OCI-LY1 (cell line): ENCODE results near the gene KLHL1.

ENCODE experiments used
- H2AFZ ChIP-seq: fragments of 200-600 bp; sonication (generic), shearing (Covaris generic); 2 replicates; pipeline ENCODE4 v1.6.0; 2014; ENCODE audit warnings: antibody characterized with exemption, mild to moderate bottlenecking, low read length
- H3F3A ChIP-seq: fragments of 200-600 bp; sonication (generic), shearing (Covaris generic); 2 replicates; pipeline ENCODE4 v1.6.0; 2014; ENCODE audit warnings: mild to moderate bottlenecking, antibody characterized with exemption, low read length, moderate library complexity; ENCODE audit not compliant: insufficient read depth
- H3K27ac ChIP-seq: fragments of 200-600 bp; sonication (generic); 2 replicates; pipeline ENCODE4 v1.5.1; 2014; ENCODE audit warnings: low read length, mixed run types, mild to moderate bottlenecking, low read depth; ENCODE audit not compliant: poor library complexity, severe bottlenecking
- H3K27me3 ChIP-seq: fragments of 200-600 bp; sonication (generic); 2 replicates; pipeline ENCODE4 v1.6.0; 2014; ENCODE audit warnings: antibody characterized with exemption, mild to moderate bottlenecking, low read length, moderate library complexity; ENCODE audit not compliant: insufficient read depth
- H3K36me3 ChIP-seq: fragments of 200-600 bp; sonication (generic); 2 replicates; pipeline ENCODE4 v1.6.1; 2014; ENCODE audit warnings: mild to moderate bottlenecking, antibody characterized with exemption, low read length, moderate library complexity, mixed read lengths; ENCODE audit not compliant: insufficient read depth
- H3K4me1 ChIP-seq: fragments of 200-600 bp; sonication (generic); 2 replicates; pipeline ENCODE4 v1.5.1; 2014; ENCODE audit warnings: mild to moderate bottlenecking, low read length, moderate library complexity; ENCODE audit not compliant: insufficient read depth, severe bottlenecking
- H3K4me2 ChIP-seq: fragments of 200-600 bp; sonication (generic), shearing (Covaris generic); 2 replicates; pipeline ENCODE4 v1.6.1; 2014; ENCODE audit warnings: low read length
- H3K4me3 ChIP-seq: fragments of 200-600 bp; sonication (generic); 2 replicates; pipeline ENCODE4 v1.5.1; 2014; ENCODE audit warnings: low read length, low read depth, mild to moderate bottlenecking, mixed read lengths; ENCODE audit not compliant: poor library complexity, severe bottlenecking
- H3K79me2 ChIP-seq: fragments of 200-600 bp; shearing (Covaris generic); 2 replicates; pipeline ENCODE4 v1.6.1; 2016; ENCODE audit warnings: mixed run types, low read length, mixed read lengths; ENCODE audit not compliant: insufficient read depth
- H3K9ac ChIP-seq: fragments of 200-600 bp; sonication (generic), shearing (Covaris generic); 2 replicates; pipeline ENCODE4 v1.6.1; 2014; ENCODE audit warnings: mild to moderate bottlenecking, low read length, mixed read lengths
- H3K9me2 ChIP-seq: fragments of 200-600 bp; sonication (generic), shearing (Covaris generic); 2 replicates; pipeline ENCODE4 v1.6.1; 2014; ENCODE audit warnings: low read depth, mild to moderate bottlenecking, low read length, mixed read lengths
- H3K9me3 ChIP-seq: fragments of 200-600 bp; shearing (Covaris generic); 2 replicates; pipeline ENCODE4 v1.6.1; 2014; ENCODE audit warnings: low read length, mixed read lengths
- H4K20me1 ChIP-seq: fragments of 200-600 bp; sonication (generic), shearing (Covaris generic); 2 replicates; pipeline ENCODE4 v1.6.0; 2016; ENCODE audit warnings: mild to moderate bottlenecking, low read length; ENCODE audit not compliant: insufficient read depth
- CTCF ChIP-seq: fragments of 200-600 bp; sonication (generic), shearing (Covaris generic); IDR thresholded peaks from 2 replicates; pipeline ENCODE4 v1.5.1; 2017; ENCODE audit warnings: mild to moderate bottlenecking, antibody characterized with exemption, low read length, moderate library complexity, mixed read lengths
- EZH2 ChIP-seq: fragments of 200-600 bp; sonication (generic), shearing (Covaris generic); IDR thresholded peaks from 2 replicates; pipeline ENCODE4 v1.8.0; 2017; ENCODE audit warnings: borderline replicate concordance, mixed run types, mild to moderate bottlenecking, antibody characterized with exemption, low read length, moderate library complexity, mixed read lengths

KLHL1 gene

GRCh38 chr13:69910800-69911199 lies 197.5 kb downstream of the KLHL1 start:
- Histone ChIP-seq H2AFZ (no peak overlapping the region), H3K4me3 (no peak overlapping the region), H3F3A (no peaks in the 10 kb centered on the region), H3K27me3 (no peaks in the 10 kb centered on the region), H3K4me1 (no peaks in the 10 kb centered on the region), H3K9me2 (no peaks in the 10 kb centered on the region; the same call in 1 of the 2 replicates), H3K9ac (no peak overlapping the region), H3K36me3 (no peaks in the 10 kb centered on the region), H3K4me2 (no peak overlapping the region), H3K9me3 (no peaks in the 10 kb centered on the region), H3K79me2 (no peaks in the 10 kb centered on the region), H4K20me1 (no peaks in the 10 kb centered on the region), H3K27ac (no peak overlapping the region)
- TF ChIP-seq EZH2 (no peak), CTCF (no peak)

GRCh38 chr13:69904784-69905183 lies 203.5 kb downstream of the KLHL1 start:
- H3F3A ChIP-seq: no peaks in the 10 kb centered on the region
- no peak overlapping the region for H3K9ac ChIP-seq
- no peaks in the 10 kb centered on the region for H3K27me3 ChIP-seq
- H3K79me2 ChIP-seq: no peaks in the 10 kb centered on the region
- H3K36me3 ChIP-seq: no peaks in the 10 kb centered on the region
- H2AFZ ChIP-seq: no peak overlapping the region
- H3K4me1 ChIP-seq: no peaks in the 10 kb centered on the region
- no peak overlapping the region for H3K4me2 ChIP-seq
- TF ChIP-seq CTCF (no peak), EZH2 (no peak)
- H3K9me3 ChIP-seq: no peaks in the 10 kb centered on the region
- no peaks in the 10 kb centered on the region for H4K20me1 ChIP-seq
- H3K9me2 ChIP-seq: no peaks in the 10 kb centered on the region
- H3K4me3 ChIP-seq: no peak overlapping the region
- H3K27ac ChIP-seq: no peak overlapping the region

DNA sequence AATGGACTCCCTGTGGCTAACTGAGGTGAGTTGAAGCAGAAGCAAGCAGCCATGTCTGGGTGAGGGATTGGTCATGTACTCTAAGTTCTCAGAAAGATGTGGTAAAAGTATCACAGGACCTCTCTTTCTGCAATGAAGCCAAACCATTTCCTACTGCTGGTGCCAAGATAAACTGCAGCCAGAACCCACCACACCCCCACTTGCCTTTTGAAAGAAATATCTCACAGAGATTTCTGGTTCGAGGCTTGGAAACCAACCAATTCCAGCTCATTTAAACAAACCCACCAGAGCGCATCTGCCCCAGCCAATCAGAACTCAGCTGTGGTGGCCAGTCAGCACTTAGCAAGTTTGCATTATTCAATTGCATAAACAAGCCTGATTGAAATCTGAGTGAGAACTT lies 205.2 kb downstream of the KLHL1 start:
- Histone ChIP-seq H3K79me2 (no peaks in the 10 kb centered on the region), H3K27me3 (no peaks in the 10 kb centered on the region), H3K4me1 (no peaks in the 10 kb centered on the region), H3K9me2 (no peaks in the 10 kb centered on the region), H3K4me3 (no peak overlapping the region), H2AFZ (no peak overlapping the region), H3F3A (no peaks in the 10 kb centered on the region), H4K20me1 (no peaks in the 10 kb centered on the region), H3K9ac (no peak overlapping the region), H3K9me3 (no peaks in the 10 kb centered on the region), H3K36me3 (no peaks in the 10 kb centered on the region), H3K27ac (no peak overlapping the region), H3K4me2 (no peak overlapping the region)
- TF ChIP-seq CTCF (no peak), EZH2 (no peak)
